Measurements from ENCODE around the gene RFX2. TPM values are rescaled to one million over a fixed set of nuclear protein-coding genes. Genes with fewer than 3 reads are reported as not detected.
A peak's percentile ranks its signal among the peaks of the same experiment; 100 is the strongest.
"Not testable (repeated sequence)": the region's sequence is repeated elsewhere in the genome, so short reads cannot be mapped to it uniquely, and the experiment has no call there.

The RFX2 gene
- total and polyA plus RNA-seq, 4 donors = 6.5 to 26.1 (median 14.6) TPM

DNA sequence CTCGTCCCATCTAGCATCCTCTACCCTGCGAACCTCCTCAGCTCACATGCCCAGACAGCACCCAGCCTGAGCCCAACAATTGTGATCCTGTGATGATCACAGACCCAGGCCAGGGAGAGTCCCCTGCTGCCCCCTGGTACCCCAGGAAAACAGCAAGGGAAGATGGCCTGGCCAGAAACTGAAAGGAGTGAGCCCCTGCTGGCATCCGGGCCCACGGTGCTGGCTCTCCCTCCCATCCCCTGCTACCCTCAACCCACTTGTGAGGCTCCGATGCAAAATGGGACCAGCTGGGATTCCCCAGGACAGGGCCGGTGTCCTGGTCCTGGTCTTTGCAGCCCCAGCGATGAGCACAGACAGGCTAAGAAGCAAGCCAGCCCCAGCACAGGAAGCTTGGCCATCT lies 146.4 kb downstream of the RFX2 start:
- peak in 1 of 2 donors; percentile 33 for DNase-seq
- H3K4me3 ChIP-seq (ENCODE audit: low read length in 2 of 2) = no peak overlapping the region
- no peaks in the 10 kb centered on the region for H3K36me3 ChIP-seq (ENCODE audit: control insufficient read depth in 1 of 2, insufficient read depth in 2 of 2, low read length in 1 of 2)
- WGBS, 2 donors = 91 to 94% methylated on average over 7 of the region's 7 CpGs
- no peak for ATAC-seq (ENCODE audit: low FRiP score)
- intact Hi-C loops (cut with DNase I) = no loop called here
- H3K27ac ChIP-seq (ENCODE audit: low read depth in 1 of 2, low read length in 2 of 2) = no peak overlapping the region
- no peaks in the 10 kb centered on the region for H3K9me3 ChIP-seq (ENCODE audit: control insufficient read depth, low read length)
- H3K4me1 ChIP-seq (ENCODE audit: control insufficient read depth in 1 of 2, insufficient read depth in 2 of 2, low read length in 2 of 2) = peaks cover 0 to 6% of the 10 kb centered on the region in 2 donors
- no peaks in the 10 kb centered on the region for H3K27me3 ChIP-seq (ENCODE audit: control insufficient read depth in 1 of 2, insufficient read depth in 2 of 2, low read length in 1 of 2)

DNA sequence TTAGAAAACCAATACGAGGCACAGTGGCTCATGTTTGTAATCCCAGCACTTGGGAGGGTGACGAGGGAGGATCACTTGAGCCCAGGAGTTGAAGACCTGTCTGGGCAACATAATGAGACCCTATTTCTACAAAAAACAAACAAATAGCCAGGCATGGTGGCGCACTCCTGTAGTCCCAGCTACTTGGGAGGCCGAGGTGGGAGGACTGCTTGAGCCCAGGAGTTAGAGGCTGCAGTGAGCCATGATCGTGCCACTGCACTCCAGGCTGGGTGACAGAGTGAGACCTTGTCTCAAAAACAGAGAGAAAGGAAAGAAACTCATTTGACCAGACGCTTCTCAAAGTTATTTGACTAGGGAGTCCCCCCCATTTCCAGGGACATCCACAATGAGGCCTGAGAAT lies 147.0 kb downstream of the RFX2 start:
- H3K27me3 ChIP-seq (ENCODE audit: control insufficient read depth in 1 of 2, insufficient read depth in 2 of 2, low read length in 1 of 2); H3K4me1 ChIP-seq (ENCODE audit: control insufficient read depth in 1 of 2, insufficient read depth in 2 of 2, low read length in 2 of 2); intact Hi-C loops (cut with DNase I); H3K4me3 ChIP-seq (ENCODE audit: low read length in 2 of 2); H3K9me3 ChIP-seq (ENCODE audit: control insufficient read depth, low read length); ATAC-seq (ENCODE audit: low FRiP score); H3K36me3 ChIP-seq (ENCODE audit: control insufficient read depth in 1 of 2, insufficient read depth in 2 of 2, low read length in 1 of 2); H3K27ac ChIP-seq (ENCODE audit: low read depth in 1 of 2, low read length in 2 of 2): not testable (repeated sequence)
- WGBS, 2 donors = 90 to 91% methylated on average over 6 of the region's 6 CpGs
- peak in 1 of 2 donors; percentile 25 for DNase-seq

DNA sequence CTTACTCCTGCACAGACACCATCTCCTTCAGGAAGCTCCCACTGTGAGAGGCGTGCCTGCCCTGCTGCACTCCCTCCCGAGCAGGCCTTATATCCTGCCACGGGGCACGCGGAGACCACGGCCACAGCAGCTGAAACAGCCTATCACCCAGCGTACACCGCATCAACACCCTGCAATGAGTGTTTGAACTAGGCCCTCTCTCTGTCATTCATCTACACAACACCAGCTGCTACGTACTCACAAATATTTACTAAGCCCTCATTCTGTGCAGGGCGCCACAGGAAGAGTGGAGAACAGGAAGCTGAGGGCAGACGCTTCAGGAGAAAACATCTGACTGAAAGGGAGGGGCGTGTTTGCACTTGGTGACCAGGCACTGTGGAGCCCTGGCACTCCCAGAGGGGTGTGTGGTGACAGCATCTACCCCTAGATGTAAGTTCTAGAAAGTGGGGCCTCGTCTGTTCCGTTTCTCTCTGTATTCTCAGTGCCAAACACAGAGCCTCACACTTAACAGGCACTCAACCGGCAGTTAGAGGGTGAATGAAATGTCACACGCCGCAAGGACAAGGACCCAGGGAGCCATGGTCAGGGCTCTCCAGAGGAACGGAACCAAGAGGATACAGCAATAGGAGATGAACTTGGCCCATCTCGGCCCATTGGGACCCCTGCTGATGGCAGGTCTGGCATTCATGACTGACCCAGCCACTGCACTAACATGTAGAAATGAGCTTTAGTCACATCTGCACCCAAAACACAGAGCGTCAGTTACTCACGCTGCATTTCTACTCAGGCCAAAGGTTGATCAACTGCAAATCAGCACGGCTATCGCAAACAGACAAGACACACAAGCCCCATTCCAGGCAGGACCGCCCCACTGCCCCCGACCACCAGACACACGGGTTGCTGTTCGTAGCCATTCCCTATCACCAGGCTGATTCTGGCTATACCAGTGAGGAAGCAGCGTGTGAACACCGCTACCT lies 148.0 kb downstream of the RFX2 start:
- 69 to 73% methylated on average over 29 of the region's 29 CpGs for WGBS, 2 donors
- ATAC-seq (ENCODE audit: low FRiP score) = peak; percentile 54

DNA sequence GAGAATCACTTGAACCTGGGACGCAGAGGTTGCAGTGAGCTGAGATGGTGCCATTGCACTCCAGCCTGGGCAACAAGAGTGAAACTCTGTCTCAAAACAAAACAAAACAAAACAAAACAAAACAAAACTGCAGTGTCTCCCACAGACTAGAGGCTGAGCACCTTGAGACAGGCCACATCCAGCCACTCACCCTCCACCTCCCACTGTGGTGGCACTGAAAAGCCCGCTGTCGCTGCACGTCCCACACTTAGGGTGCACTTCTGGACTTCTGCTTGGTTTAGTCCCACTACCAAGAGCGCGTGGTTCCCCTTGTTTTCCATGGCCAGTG lies 148.7 kb downstream of the RFX2 start:
- H3K27ac ChIP-seq (ENCODE audit: low read depth in 1 of 2, low read length in 2 of 2); H3K4me1 ChIP-seq (ENCODE audit: control insufficient read depth in 1 of 2, insufficient read depth in 2 of 2, low read length in 2 of 2); H3K9me3 ChIP-seq (ENCODE audit: control insufficient read depth, low read length); DNase-seq; intact Hi-C loops (cut with DNase I); ATAC-seq (ENCODE audit: low FRiP score); H3K4me3 ChIP-seq (ENCODE audit: low read length in 2 of 2); H3K36me3 ChIP-seq (ENCODE audit: control insufficient read depth in 1 of 2, insufficient read depth in 2 of 2, low read length in 1 of 2); H3K27me3 ChIP-seq (ENCODE audit: control insufficient read depth in 1 of 2, insufficient read depth in 2 of 2, low read length in 1 of 2): not testable (repeated sequence)
- WGBS, 2 donors = 87 to 92% methylated on average over 5 to 6 of the region's 6 CpGs

More for the DNA sequence above, 148.0 kb downstream of the RFX2 start:
- Histone ChIP-seq H3K4me1 (ENCODE audit: control insufficient read depth in 1 of 2, insufficient read depth in 2 of 2, low read length in 2 of 2) (peaks cover 0 to 6% of the 10 kb centered on the region in 2 donors), H3K27ac (ENCODE audit: low read depth in 1 of 2, low read length in 2 of 2) (no peak overlapping the region), H3K36me3 (ENCODE audit: control insufficient read depth in 1 of 2, insufficient read depth in 2 of 2, low read length in 1 of 2) (no peaks in the 10 kb centered on the region), H3K9me3 (ENCODE audit: control insufficient read depth, low read length) (no peaks in the 10 kb centered on the region), H3K27me3 (ENCODE audit: control insufficient read depth in 1 of 2, insufficient read depth in 2 of 2, low read length in 1 of 2) (no peaks in the 10 kb centered on the region), H3K4me3 (ENCODE audit: low read length in 2 of 2) (no peak overlapping the region)
- peak in 1 of 2 donors; percentile 72 for DNase-seq
- intact Hi-C loops (cut with DNase I) = no loop called here

DNA sequence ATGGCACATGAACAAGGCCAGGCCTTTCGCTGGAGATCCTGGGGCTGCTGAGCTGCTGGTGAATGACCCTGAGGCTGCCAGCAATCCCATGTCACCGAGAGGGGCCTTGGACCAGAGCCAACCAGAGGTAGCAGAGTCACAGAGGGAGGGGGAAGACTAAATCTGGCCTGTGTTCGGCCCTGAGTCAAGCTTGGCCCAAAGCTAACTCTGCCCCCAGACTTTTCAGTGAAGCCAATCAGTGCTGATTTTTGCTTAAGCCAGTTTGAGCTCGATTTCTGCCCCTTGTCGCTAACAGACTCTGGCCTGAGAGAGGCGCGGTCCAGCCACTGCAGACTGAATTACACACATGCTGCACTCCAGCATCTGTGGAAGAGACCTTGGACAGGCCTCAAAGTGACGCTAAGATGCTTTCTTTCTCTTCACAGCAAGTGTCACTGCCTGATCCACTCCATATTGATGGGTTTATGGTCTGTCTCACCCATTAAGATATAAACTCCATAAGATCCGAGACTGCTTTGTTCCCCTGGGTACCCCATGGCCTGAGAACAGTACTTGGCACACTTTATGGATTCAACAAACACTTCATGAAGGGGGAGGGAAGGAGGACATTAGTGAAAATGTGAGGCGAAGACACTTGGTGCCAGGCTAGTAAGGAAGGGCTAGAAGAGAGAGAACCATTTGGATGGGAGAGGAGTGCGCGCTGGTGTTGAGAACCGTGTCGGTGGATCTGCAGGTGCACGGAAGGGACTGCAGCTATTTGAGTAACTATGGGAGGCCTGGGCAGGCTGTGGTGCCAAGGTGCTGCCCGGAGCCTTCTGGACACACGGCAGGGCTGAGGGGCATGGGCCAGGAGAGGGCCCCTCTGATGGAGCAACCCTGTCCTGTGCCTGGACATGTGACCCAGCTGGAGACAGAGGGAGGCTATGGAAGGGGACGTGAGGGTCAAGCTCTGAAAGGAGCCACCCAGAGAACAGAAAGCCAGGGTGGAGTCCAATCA lies 150.0 kb downstream of the RFX2 start:
- intact Hi-C loops (cut with DNase I) = no loop called here
- no peaks in the 10 kb centered on the region for H3K27me3 ChIP-seq (ENCODE audit: control insufficient read depth in 1 of 2, insufficient read depth in 2 of 2, low read length in 1 of 2)
- H3K27ac ChIP-seq (ENCODE audit: low read depth in 1 of 2, low read length in 2 of 2) = no peak overlapping the region
- H3K4me3 ChIP-seq (ENCODE audit: low read length in 2 of 2) = no peak overlapping the region
- DNase-seq (peak in 1 of 2 donors; percentile 58), ATAC-seq (ENCODE audit: low FRiP score) (no peak)
- 31 to 34% methylated on average over 17 to 18 of the region's 18 CpGs for WGBS, 2 donors
- H3K36me3 ChIP-seq (ENCODE audit: control insufficient read depth in 1 of 2, insufficient read depth in 2 of 2, low read length in 1 of 2) = no peaks in the 10 kb centered on the region
- peaks cover 0 to 6% of the 10 kb centered on the region in 2 donors for H3K4me1 ChIP-seq (ENCODE audit: control insufficient read depth in 1 of 2, insufficient read depth in 2 of 2, low read length in 2 of 2)
- H3K9me3 ChIP-seq (ENCODE audit: control insufficient read depth, low read length) = no peaks in the 10 kb centered on the region

DNA sequence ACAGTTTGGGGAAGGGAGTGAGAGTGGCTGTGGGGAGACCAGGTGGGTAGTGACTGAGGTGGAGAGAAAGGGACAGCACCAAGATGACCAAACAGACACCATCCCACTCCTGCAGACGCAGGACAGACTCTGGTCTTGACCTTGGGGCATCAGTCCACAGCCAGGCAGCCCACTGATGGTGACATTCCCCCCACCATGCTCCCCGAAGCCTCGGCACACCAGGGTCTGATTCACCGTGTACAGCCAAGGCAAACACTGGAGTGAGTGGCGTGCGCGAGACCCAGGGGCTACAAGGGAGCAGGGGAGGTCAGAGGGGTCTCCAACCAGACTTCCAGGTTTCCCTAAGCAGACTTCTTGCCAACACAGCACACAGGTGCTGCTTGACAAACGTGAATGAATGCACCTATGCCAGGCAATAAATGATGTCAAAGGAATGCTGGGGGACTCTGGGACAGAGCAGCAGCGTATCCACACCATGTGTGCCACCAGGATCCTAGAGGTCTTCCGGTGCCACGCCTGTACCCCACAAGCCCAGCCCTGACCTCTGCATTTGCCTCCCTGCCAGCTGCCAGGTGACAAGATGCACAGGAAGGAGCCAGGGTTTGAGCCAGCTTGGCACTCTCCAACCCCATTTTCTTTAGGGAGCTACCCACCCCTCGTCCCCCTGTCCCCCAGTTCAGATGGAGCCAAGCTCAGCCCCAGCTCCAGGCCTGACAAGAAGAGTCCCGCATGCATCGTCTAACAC lies 150.9 kb downstream of the RFX2 start:
- 67 to 72% methylated on average over 14 of the region's 14 CpGs for WGBS, 2 donors
- Histone ChIP-seq H3K27me3 (ENCODE audit: control insufficient read depth in 1 of 2, insufficient read depth in 2 of 2, low read length in 1 of 2) (no peaks in the 10 kb centered on the region), H3K4me3 (ENCODE audit: low read length in 2 of 2) (no peak overlapping the region), H3K4me1 (ENCODE audit: control insufficient read depth in 1 of 2, insufficient read depth in 2 of 2, low read length in 2 of 2) (peaks cover 0 to 6% of the 10 kb centered on the region in 2 donors), H3K36me3 (ENCODE audit: control insufficient read depth in 1 of 2, insufficient read depth in 2 of 2, low read length in 1 of 2) (no peaks in the 10 kb centered on the region), H3K9me3 (ENCODE audit: control insufficient read depth, low read length) (no peaks in the 10 kb centered on the region), H3K27ac (ENCODE audit: low read depth in 1 of 2, low read length in 2 of 2) (no peak overlapping the region)
- intact Hi-C loops (cut with DNase I) = no loop called here
- DNase-seq = peak in 1 of 2 donors; percentile 34
- ATAC-seq (ENCODE audit: low FRiP score) = no peak

DNA sequence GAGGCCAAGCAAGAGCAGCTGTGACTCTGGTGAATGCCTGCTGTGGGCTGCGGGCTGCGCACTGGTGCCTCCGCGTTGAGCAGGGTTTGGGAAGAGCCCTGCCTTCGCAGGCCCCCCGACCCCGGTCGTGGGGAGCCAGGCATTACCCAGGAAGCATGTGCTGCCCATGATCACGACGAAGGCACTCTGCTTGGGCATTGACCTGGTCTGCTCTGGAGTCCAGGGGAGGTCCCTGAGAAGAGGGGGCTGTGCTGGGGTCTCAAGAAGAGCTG lies 151.5 kb downstream of the RFX2 start:
- no peak for ATAC-seq (ENCODE audit: low FRiP score)
- Histone ChIP-seq H3K4me1 (ENCODE audit: control insufficient read depth in 1 of 2, insufficient read depth in 2 of 2, low read length in 2 of 2) (peaks cover 0 to 6% of the 10 kb centered on the region in 2 donors), H3K4me3 (ENCODE audit: low read length in 2 of 2) (no peak overlapping the region), H3K27me3 (ENCODE audit: control insufficient read depth in 1 of 2, insufficient read depth in 2 of 2, low read length in 1 of 2) (no peaks in the 10 kb centered on the region), H3K9me3 (ENCODE audit: control insufficient read depth, low read length) (no peaks in the 10 kb centered on the region), H3K36me3 (ENCODE audit: control insufficient read depth in 1 of 2, insufficient read depth in 2 of 2, low read length in 1 of 2) (no peaks in the 10 kb centered on the region), H3K27ac (ENCODE audit: low read depth in 1 of 2, low read length in 2 of 2) (no peak overlapping the region)
- 79 to 90% methylated on average over 10 of the region's 10 CpGs for WGBS, 2 donors
- intact Hi-C loops (cut with DNase I) = no loop called here
- DNase-seq = peak in 1 of 2 donors; percentile 40

DNA sequence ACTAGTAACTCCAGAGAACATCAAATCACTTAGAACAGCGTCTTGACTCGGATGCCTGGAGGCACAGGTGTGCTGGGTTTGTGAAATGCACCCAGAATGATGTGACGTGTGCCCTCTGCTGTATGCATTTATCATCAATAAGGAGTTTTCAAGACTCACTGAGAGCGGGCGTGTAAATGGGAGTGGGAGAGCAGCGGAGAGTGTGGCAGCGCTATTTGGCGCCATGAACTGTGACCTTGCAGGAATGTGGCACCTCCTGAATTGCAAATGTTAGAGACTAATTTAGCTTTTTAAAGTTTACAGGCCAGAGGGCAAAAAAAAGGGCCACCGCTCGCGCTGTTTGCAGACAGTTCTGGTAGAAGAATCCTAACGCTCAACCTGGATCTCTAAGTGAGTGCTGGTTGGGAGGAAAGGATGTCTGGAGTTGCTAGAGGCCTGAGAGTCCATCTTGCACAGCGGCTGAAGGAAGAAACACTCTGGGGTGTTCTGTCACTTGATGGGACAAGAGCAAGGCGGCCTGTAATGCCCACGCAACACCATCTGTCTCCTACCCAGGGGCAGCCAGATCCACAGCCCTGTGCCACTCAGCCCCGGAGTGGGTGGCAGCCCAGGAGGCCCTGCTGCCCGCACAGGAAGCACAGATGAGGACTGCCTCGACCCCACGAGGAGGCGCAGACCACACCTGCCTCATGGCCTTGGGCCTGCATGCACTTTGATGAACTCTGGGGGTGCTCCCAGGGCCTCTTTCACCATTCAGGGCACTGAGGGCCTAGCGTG lies 152.0 kb downstream of the RFX2 start:
- WGBS, 2 donors = 89 to 91% methylated on average over 21 of the region's 21 CpGs
- H3K36me3 ChIP-seq (ENCODE audit: control insufficient read depth in 1 of 2, insufficient read depth in 2 of 2, low read length in 1 of 2) = no peaks in the 10 kb centered on the region
- no peak for ATAC-seq (ENCODE audit: low FRiP score)
- peak in 1 of 2 donors; percentile 9 for DNase-seq
- H3K27ac ChIP-seq (ENCODE audit: low read depth in 1 of 2, low read length in 2 of 2) = no peak overlapping the region
- no peaks in the 10 kb centered on the region for H3K9me3 ChIP-seq (ENCODE audit: control insufficient read depth, low read length)
- intact Hi-C loops (cut with DNase I) = no loop called here
- no peaks in the 10 kb centered on the region for H3K27me3 ChIP-seq (ENCODE audit: control insufficient read depth in 1 of 2, insufficient read depth in 2 of 2, low read length in 1 of 2)
- H3K4me1 ChIP-seq (ENCODE audit: control insufficient read depth in 1 of 2, insufficient read depth in 2 of 2, low read length in 2 of 2) = peaks cover 0 to 6% of the 10 kb centered on the region in 2 donors
- no peak overlapping the region for H3K4me3 ChIP-seq (ENCODE audit: low read length in 2 of 2)

Measured in aorta (tissue), 5 donors.